Activated CD4-positive, alpha-beta T cell treated with anti-CD3 and anti-CD28 coated beads, Interleukin-2, Interleukin-6, amounts not matched to agents 100 ng/mL and 50 ng/mL, durations not matched to agents 16 hours and 8 hours (primary cell): ENCODE measurements around the gene ANO2.
"Not testable (repeated sequence)": the region's sequence is repeated elsewhere in the genome, so short reads cannot be mapped to it uniquely, and the experiment has no call there.

Source experiments
- DNase-seq: peaks from one replicate; pipeline ENCODE4 v3.0.0-alpha.2; 2020

The ANO2 gene

DNA sequence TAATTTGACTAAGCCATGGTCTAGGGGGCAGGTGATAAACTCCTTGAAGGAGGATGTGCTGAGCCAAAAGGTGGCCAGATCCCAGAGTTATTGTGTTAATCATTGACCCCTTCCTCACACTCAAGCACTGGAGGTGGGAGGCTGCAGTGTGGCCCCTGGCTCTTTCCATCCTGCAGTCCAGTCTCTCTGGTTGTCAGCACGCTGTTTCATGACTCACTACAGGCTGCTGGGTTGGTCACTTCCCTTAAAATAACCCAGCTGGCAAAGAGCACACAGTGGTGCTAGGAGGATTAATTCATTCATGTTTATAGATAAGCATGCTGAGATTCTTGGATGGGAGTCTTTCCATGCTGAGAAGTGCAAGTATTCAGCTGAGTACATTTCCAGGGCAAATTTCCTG lies 228.9 kb downstream of the ANO2 start:
- no peak for DNase-seq

DNA sequence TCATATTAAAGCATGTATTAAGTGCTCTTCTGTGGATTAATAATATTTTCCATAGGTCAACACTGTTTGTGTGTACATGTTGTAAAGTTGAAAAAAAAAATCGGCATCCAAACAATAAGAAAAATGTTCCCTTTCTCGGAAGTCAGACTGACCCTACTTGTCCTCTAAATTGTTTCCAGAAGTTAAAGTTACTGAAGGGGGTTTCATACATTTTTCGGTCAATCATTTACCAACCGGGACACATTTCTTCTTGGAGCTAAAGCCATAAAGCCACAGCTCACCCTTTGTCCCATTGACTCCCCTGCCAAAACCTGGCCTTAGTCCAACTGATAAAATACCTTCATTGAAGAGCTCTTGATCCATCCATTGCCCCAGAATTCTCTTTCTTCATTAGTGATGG lies 230.0 kb downstream of the ANO2 start:
- DNase-seq, result no peak

DNA sequence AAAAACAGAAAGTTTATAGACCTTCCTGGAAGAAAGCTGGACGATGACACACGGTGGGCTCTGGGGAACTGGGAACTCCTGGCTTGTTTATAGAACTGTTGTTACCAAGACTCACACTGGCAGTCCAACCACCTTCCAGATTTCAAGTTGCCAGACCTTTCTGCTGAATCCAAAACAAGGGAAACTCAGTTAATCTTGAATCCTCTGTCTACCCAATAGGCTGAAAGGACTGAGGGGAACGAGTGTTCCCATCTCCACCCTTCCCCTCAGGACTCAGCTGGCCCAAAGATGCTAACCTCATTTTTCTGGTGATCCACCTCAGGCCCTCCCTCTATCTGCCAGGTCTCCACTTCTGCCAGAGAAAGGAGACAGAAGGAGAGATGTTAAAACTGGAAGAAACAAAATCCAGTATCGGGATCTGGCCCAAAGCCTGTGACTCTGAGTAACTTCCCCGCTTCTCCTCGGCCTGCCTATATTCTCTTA lies 231.4 kb downstream of the ANO2 start:
- DNase-seq, result no peak

DNA sequence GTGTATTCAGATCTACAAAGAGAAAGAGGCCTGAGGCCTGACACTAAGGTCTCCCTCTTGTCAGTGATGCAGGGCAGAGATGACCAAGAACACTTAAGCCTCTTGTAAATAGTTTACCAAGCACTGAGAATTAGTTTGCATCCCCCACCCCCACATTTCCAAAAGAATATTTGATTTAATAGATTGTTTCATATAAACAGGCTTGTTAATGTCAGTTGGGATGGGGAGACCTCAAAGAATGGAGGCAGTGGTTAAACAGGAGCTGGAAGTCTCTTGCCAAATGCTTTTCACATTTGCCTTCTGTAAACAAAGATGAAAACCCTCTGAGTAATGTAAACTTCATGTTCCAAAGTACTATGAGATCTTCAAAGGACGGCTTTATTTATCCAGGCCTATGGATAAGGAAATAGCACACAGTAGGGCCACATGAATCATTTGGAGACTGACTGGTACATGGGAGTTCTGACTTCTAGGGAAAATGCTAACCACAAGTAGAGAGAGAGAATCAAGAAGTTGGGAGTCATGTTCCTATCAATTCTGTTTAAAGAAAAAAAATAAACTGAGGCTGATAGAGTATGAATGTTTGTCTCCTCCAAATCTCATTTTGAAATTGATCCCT lies 234.7 kb downstream of the ANO2 start:
- no peak for DNase-seq

DNA sequence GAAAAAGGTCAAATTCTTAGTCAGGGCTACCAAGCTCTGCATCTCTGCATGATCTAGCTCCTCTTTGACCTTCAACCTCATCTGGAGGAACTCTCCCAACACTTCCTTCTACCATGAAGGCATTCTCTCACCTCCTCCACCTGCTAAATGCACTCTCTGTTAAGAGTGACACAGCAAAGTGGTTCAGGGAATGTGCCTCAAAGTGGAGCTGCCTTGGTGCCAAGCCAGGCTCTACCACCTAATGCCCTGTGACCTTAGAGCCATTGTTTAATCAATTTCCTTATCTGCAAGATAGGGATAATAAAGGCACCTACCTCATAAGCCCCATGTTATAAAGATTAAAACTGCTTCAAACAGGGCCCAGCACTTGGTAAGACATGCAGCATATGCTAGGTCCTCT lies 236.7 kb downstream of the ANO2 start:
- DNase-seq, result no peak

DNA sequence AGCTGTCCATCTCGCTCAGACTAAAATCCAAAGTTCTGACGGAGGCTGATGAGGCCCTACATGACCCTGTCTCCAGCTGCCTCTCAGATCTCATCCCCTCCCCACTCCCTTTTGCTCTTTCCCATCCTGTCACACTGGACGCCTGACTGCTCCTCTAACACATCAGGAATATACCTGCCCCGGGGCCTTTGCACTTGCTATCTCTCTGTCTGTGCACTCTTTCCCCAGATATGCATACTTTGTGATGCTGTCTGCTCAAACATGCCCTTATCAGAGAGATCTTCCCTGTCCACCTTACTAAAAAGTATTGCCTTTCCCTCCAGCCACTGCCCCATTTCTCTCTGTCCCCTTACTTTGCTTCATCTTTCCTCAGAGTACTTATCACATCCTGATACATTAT lies 238.8 kb downstream of the ANO2 start:
- no peak for DNase-seq

DNA sequence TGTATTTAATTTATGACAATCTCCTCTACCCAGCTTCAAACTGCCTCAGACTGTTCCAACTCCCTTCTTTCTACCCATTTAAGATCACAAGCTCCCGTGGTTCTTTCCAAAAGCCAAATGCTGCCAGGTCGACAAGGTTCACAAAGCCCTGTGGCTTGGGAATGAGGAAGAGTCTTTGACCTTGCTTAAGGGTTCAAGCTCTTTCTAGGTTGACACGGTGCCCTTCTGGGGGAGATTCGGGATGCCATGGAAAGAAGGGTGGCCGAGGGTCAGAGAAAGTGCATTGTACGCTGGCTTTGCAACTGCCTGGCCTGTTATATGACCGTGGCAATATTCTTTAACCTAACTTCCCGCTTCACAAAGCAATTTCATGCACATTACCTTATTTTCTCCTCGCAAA lies 239.3 kb downstream of the ANO2 start:
- no peak for DNase-seq

DNA sequence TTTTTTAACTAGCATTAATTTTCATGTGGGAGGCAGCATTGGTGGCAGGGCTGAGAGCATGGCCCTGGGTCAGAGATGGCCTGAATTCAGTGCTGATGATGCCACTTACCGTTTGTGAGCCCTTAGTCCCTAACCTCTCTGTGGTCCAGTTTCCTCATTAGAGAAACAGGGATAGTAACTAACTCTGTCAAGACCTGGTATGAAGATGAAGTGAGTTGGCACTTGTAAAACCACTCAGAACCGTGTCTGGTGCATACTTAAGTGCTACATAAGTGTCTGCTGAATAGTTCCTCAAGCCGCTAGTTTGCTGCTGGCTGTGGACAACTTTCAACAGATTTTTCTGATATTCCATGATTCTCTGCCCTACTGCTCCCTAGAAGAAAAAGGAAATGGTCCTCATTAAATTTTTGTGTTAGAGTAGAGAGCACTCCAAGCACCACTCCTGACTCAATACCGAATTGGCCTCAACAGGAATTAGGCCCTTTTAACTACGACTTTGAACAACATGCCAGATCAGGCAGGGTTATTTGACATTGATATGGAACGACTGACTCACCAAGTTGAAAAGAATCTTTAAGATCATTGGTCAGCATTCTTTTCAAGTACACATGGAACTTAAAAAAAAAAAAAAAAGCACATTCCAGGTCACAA lies 250.2 kb downstream of the ANO2 start:
- DNase-seq, result no peak

DNA sequence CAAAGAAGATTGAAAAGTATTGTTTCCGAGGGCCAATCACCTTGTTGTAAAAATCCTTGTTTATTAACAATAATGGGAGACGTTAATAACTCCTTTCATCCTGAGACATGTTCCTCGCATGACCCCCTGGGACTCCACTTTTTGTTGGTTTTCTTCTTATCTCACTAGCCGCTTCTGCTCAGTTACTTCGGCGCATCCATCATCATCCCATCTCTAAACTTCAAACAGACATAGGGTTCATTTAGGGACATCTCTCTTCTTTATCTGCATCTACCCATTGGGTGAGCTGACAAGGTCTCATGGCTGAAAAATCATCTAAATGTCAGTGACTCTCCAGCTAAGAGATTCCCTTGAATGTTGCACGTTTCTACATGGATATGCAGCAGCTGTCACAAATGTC lies 252.2 kb downstream of the ANO2 start:
- no peak for DNase-seq

DNA sequence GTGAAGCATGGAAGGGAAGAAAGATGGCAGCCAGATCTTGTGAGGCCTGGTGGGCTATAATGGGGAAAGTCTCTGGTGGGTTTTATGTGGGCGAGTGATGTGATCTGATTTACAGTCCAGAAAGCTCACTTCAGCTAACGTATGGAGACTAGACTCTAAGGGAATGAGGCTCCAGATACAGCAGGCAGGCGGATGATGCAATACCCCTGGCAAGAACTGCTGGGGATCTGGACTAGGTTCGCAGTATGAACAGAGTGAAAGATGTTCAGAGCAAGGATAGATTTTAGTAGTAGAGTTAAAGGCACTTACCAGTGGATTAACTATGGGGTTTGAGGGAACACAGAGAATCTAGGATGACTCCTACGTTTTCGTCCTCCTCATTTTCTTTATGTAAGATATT lies 253.1 kb downstream of the ANO2 start:
- DNase-seq, result no peak

DNA sequence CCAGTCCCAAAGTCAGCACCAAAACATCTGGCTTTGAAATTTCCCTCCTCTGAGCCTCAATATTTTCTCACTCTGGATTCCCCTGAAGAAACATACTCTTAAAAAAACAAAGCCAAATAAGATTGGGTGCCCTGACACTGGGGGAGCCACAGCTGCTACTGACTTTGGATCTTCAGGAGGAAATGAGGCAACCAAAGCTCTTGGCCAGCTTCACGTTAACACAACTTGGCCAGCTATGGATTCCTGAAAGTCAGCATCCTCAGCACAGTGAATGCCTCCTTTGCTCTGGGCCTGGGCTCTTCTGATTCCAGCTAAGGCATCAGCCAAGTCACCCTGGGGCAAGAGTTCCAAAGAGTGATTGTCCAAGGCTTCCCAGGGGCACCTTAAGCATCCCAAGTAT lies 254.8 kb downstream of the ANO2 start:
- DNase-seq, result no peak

DNA sequence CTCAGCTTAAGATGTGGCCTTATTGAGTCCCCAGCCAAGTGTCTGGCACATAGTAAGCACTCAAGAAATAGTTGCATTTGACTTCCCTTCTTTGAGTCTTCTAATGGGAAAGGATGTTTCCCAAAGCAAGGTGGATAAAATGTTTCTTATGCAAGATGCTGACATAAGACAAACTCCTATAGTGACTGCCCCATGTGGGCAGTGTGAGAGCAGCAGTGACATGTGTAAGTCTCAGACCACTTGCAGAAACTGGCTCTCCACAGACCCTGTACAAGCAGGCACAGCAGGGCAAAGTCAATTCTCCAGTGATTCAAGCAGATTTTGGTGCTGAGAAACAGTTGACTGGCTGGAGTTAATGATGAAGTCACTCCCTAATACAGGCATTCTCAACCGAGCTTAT lies 255.3 kb downstream of the ANO2 start:
- DNase-seq, result no peak

DNA sequence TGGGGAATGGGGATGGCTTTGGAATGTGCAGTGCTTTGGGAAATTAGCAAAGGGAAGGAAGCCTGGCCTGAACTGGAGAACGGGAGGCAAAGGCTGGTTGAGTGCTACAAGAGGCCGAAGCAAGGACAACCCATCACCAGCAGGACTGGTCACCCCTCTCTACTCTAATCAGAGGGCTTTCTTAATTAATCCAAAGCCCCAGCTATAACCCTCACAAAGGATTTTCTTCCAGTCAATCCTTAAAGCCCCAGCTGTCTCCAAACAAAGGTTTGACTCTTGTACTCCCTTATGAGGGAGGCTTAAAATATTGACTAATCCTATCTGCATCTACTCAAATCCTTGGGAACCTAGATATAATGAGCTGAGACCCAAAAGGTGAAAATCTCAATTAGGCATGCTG lies 256.8 kb downstream of the ANO2 start:
- DNase-seq, result no peak

DNA sequence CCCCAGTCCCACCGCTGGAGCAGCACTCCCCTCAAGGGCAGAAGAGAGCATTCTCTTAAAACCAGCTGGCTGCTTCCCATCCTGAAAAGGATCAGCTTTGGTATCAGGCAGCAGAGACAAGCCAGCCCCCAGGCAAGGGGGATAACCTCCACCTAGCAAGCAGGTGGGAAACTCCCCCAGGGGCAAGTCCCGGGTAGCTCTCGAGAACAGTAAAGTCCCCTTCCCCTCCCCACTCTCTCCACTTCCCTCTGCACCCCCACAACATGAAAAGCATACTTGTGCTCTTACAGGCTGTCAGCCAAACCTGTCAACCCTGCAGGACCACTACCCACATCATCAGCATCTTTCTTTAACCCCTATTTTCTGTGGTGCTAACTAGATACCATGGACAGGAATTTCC lies 259.1 kb downstream of the ANO2 start:
- no peak for DNase-seq

DNA sequence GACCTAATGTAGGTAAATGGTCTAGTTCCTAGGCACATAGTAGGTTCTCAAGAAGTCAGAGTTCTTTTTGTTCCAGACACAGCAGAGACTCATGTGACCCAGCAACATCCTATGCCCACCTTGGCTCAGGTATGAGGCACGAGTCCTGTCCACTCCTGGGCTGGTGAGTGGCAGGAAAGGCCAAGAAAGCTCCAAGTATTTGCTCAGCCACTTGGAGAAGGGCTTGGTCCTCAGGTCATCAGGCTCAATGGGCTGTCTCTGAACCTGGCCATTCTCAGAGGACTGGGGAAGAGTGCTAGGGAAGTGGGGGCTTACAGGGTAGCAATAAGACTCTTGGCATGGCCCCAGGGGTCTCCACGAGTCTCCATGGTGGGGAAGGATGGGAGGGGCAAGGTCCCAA lies 260.1 kb downstream of the ANO2 start:
- no peak for DNase-seq

DNA sequence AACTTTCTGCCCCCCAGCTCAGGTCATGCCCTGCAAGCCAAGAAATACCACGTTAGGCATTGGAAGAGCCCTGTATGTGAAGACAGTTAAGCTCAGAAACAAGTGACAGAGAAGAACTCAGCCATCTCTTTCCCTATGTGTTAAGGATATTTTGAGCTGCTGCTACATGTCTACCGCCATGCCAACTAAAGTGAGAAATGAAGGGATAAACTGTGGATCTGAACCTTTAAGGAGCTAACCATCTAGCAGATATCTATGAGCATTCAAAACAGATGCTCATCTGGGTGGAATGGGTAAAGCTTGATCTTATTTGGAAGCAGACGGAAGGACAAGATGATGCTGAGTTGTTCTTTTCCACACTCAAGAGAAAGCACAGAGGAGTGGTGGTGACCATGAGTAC lies 262.5 kb downstream of the ANO2 start:
- DNase-seq, result no peak

DNA sequence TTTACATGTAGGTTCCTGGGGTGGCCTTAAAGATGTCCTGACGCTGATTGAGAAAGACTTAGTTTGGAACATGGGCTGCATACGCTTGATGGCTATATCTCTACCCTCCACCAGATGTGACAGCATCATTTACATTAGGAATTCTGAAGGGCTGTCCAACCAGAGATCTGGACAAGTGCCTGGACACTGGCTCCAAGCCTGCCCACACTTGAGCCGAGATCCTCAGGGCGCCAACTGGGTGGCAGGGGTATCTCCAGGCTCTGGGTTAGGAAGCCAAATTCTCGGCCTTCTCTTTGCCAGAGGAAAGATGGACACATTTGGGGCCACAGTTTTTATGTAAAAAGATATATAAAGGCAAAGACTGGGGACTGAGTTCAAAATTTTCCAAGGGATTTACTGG lies 266.9 kb downstream of the ANO2 start:
- no peak for DNase-seq

DNA sequence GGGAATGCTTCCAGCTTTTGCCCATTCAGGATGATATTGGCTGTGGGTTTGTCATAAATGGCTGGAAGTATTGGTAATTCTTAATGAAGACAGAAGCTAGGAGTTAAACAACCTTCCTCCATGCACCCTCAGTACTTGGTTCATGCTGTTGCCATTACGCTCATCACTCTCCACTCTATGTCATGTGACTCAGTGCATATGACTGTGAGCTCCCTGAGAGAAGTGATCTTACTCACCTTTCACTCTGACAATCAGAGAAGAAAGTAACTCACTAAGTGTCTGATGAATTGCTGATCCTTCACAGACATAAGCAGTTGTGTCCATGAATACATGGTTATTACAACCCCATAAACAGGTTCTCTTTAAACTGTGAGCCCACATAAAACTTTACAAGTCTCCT lies 275.4 kb downstream of the ANO2 start:
- not testable (repeated sequence) for DNase-seq

DNA sequence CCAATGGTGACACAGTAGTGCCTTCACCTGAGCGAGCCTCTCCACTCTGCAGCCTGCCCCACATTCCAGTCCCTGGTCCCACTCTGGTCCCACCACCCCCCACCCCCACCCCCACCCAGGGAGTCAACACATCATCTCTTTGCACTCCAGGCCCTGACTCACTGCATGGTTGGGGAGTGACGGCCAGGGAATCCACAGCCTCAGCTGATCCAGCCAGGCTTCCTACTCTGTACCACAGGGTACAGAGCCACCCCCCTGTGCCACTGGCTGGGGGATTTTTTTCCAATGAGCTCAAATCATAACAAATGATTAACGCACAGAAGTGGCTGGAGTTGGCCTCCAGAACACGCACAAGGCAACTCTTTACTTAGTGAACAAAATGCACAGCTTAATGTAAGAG lies 279.4 kb downstream of the ANO2 start:
- no peak for DNase-seq

DNA sequence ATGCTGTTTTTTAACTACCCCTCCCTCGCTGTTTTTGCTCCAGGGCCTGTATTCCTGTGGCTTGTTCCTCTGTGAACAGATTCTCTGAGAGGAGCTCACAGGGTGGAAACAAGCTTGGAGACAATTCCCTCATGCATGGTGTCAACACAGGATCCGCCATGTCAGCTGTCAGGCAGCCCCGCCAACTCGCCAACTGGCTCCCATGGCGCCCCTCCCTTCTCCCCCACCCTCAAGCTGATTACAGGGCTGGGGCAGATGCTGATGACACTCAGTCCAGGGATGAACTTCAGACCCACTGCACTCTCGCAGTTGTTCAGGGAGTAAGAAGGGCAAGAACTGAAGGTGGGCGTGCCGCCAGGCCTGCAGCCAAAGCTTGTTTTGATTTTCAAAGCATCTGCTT lies 283.2 kb downstream of the ANO2 start:
- no peak for DNase-seq

DNA sequence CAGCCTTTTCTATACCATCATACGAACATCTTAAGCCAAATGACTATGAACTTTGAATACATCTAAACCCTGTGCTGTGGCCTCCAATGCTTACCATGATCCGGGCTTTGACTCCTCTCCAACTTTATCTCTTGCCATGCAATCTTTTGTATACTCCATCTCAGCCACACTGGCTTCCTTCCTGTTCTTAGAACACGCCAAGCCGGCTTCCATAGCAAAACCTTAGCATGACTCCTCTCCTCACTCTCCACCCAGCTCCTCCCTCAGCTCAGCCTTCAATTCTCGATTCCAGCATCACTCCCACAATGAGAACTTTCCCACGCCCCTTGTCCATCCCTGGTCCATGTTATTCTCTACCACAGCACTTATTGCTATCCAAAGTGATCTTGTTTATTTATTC lies 284.8 kb downstream of the ANO2 start:
- DNase-seq, result no peak

DNA sequence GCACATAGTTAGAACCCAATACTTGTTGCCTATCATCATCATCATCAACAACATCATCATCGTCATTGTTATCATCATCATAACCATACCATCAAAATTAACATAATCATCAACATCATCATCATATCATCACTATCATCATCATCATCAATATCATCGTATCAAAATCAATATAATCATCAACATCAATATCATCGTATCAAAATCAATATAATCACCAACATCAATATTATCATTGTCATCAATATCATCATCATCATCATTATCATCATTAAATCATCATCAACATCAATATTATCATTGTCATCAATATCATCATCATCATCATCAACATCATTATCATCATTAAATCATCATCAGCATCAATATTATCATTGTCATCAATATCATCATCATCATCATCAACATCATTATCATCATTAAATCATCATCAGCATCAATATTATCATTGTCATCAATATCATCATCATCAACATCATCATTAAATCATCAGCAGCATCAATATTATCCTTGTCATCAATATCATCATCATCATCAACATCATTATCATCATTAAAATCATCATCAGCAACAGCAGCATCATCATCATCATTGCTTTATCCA lies 286.6 kb downstream of the ANO2 start:
- not testable (repeated sequence) for DNase-seq

DNA sequence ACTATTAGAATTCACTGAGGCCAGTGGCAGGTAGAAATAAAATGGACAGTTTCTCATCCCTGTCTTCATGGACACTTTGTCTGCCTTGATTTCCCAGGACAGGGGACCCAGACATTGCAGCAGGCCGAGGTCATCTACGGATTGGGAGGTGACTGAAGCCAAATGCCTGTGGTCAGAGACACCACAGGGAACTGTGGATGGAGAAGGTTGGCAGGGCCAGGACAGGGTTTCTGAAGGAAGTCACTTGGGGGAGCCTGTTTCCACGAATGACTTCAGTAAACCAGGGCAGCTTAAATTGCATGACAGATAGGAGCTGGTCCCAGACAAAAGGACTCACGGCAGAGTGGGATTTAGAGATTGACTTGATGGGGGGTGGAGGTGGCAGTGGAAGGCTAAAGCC lies 288.2 kb downstream of the ANO2 start:
- DNase-seq, result no peak

DNA sequence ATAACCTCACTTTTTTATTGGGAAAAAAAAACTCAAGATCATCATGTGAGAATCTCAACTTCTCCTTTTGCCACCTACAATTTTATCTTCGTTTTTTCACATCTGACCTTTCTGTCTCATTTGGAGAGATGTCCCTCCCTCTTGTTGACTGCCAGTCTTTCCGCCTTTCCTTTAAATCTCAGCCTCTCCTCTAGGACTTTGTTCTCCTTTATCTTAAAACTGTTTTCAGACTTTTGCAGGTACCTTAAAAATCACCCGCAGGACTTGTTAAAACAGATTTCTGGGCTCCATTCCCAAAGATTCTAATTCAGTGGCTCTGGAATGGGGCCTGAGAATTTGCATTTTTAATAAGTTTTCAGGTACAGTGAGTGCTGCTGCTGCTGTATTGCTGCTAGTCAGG lies 289.9 kb downstream of the ANO2 start:
- no peak for DNase-seq

DNA sequence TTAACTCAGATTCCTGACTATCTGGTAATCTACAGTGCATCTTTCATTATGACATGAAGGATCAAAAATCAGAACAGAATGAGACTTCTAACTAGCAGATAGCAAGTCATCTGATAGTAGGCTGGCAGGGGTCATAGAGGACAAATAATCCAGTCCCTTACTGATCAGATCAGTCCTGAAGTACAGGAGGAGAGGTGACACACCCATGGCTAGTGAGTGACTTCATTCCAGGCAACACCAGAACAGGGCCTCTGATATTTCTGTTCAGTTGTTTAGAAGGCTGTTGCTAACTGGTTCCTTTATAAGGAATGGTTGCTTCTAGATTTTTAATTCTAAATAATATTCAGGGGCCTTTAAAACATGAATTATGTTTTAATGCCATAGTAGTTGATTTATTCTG lies 291.0 kb downstream of the ANO2 start:
- no peak for DNase-seq
